Suprapubic skin (tissue), 4 donors: ENCODE data around the gene MAP7.

Experiments
- EP300 ChIP-seq: sonication (generic); formaldehyde crosslinking; IDR thresholded peaks from one replicate; pipeline ENCODE4 v1.6.1; 2017; ENCODE audit warnings: antibody characterized with exemption
- POLR2A ChIP-seq, 2 donors: fragments of 450-650 bp; IDR thresholded peaks; one replicate each; pipeline ENCODE4 v1.6.1; 2017; ENCODE audit warnings: antibody characterized with exemption in 2 of 2, mild to moderate bottlenecking in 2 of 2, moderate library complexity in 2 of 2
- POLR2AphosphoS5 ChIP-seq, 3 donors: sonication (generic); formaldehyde crosslinking; IDR thresholded peaks; one replicate each; pipeline ENCODE4 v1.6.1; 2017; ENCODE audit warnings: antibody characterized with exemption in 3 of 3
- TF ChIP-seq, protein P1 (sequence below), 2 donors: fragments of 200-600 bp in 1 of 2; fragments of 450-650 bp in 1 of 2; sonication (generic) in 1 of 2; IDR thresholded peaks; one replicate each; pipeline ENCODE4 v1.5.1; 2016 to 2019; ENCODE audit warnings: antibody characterized with exemption in 2 of 2, mild to moderate bottlenecking in 1 of 2, moderate library complexity in 1 of 2

GRCh38 chr6:136440203-136440602, 110.0 kb downstream of the MAP7 start:
- TF ChIP-seq EP300, result no peak
- TF ChIP-seq, protein P1, sequence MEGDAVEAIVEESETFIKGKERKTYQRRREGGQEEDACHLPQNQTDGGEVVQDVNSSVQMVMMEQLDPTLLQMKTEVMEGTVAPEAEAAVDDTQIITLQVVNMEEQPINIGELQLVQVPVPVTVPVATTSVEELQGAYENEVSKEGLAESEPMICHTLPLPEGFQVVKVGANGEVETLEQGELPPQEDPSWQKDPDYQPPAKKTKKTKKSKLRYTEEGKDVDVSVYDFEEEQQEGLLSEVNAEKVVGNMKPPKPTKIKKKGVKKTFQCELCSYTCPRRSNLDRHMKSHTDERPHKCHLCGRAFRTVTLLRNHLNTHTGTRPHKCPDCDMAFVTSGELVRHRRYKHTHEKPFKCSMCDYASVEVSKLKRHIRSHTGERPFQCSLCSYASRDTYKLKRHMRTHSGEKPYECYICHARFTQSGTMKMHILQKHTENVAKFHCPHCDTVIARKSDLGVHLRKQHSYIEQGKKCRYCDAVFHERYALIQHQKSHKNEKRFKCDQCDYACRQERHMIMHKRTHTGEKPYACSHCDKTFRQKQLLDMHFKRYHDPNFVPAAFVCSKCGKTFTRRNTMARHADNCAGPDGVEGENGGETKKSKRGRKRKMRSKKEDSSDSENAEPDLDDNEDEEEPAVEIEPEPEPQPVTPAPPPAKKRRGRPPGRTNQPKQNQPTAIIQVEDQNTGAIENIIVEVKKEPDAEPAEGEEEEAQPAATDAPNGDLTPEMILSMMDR (IDR thresholded peaks at IDR 0.05), result no peak
- no peak for TF ChIP-seq POLR2AphosphoS5 (IDR thresholded peaks at IDR 0.05)
- no peak for TF ChIP-seq POLR2A (IDR thresholded peaks at IDR 0.05)
